Endothelial cell of umbilical vein (primary cell): ENCODE measurements around the gene IRF6. TPM values are rescaled to one million over a fixed set of nuclear protein-coding genes. Genes with fewer than 3 reads are reported as not detected.

Experiments
- BruUV-seq: library from RNA; stranded (reverse); fragments of 400-500 nt; replicated peaks from 2 replicates; lab custom pipeline; 2021; lab: Mats Ljungman, UMichigan
- CTCF ChIA-PET: fragments of 300-600, 350-600 bp; sonication (Branson Sonifier 250); formaldehyde crosslinking; loops from one replicate; lab custom pipeline; 2021; ENCODE audit warnings: antibody characterized with exemption, inconsistent platforms; lab: Charles Lee
- POLR2A ChIA-PET: fragments of 300-600, 350-600 bp; sonication (Branson Sonifier 250); formaldehyde crosslinking; loops from one replicate; lab custom pipeline; 2021; ENCODE audit warnings: antibody characterized with exemption, inconsistent platforms; lab: Charles Lee
- DNase-seq: peaks from one replicate; pipeline ENCODE4 v3.0.0-alpha.2; 2011; ENCODE audit warnings: low read depth, low spot score
- FAIRE-seq: peaks from 2 replicates; lab custom pipeline; 2011; peaks lifted over from hg19 to GRCh38; lab: Jason Lieb, UNC
- H2AFZ ChIP-seq: 2 replicates; pipeline ENCODE4 v1.6.0; 2012; ENCODE audit warnings: low read depth, low read length, control low read depth, inconsistent platforms
- H3K27ac ChIP-seq: 2 replicates; pipeline ENCODE4 v1.5.1; 2011; ENCODE audit warnings: low read depth, mild to moderate bottlenecking, control low read depth, low read length, moderate library complexity; ENCODE audit not compliant: insufficient read depth
- H3K27me3 ChIP-seq, 2 experiments: 2 replicates each; pipeline versions ENCODE4 v1.6.0 to v1.6.1; 2011; ENCODE audit warnings: low read length in 2 of 2, mixed read lengths in 1 of 2; ENCODE audit not compliant: control insufficient read depth in 2 of 2, insufficient read depth in 2 of 2
- H3K36me3 ChIP-seq, 2 experiments: 2 replicates in 1 of 2; 3 replicates in 1 of 2; pipeline ENCODE4 v1.5.1; 2011; ENCODE audit warnings: low read length in 2 of 2, mild to moderate bottlenecking in 1 of 2, moderate library complexity in 1 of 2; ENCODE audit not compliant: control insufficient read depth in 2 of 2, insufficient read depth in 2 of 2; ENCODE audit errors: extremely low read depth in 1 of 2
- H3K4me1 ChIP-seq: 3 replicates; pipeline ENCODE4 v1.5.1; 2011; ENCODE audit warnings: mild to moderate bottlenecking, low read length; ENCODE audit not compliant: control insufficient read depth, insufficient read depth; ENCODE audit errors: extremely low read depth
- H3K4me2 ChIP-seq: 2 replicates; pipeline ENCODE4 v1.6.1; 2011; ENCODE audit warnings: low read length, control low read depth, mixed read lengths; ENCODE audit not compliant: insufficient read depth
- H3K4me3 ChIP-seq, 3 experiments: fragments of 200-600 bp in 1 of 3; sonication (generic), shearing (Covaris generic) in 1 of 3; replicated peaks in 1 of 3; 2 replicates each; pipeline ENCODE4 v1.5.1; 2011 to 2016; ENCODE audit warnings: control low read depth in 3 of 3, low read length in 3 of 3, mild to moderate bottlenecking in 2 of 3, inconsistent platforms in 1 of 3, low read depth in 1 of 3, moderate library complexity in 1 of 3; ENCODE audit not compliant: insufficient read depth in 1 of 3
- H3K79me2 ChIP-seq: 2 replicates; pipeline ENCODE4 v1.6.0; 2012; ENCODE audit warnings: low read length, inconsistent platforms; ENCODE audit not compliant: control insufficient read depth, insufficient read depth
- H3K9ac ChIP-seq: replicated peaks from 2 replicates; pipeline ENCODE3; 2011; ENCODE audit warnings: low read length, control low read depth; ENCODE audit not compliant: insufficient read depth; ENCODE audit errors: extremely low read depth
- H3K9me1 ChIP-seq: replicated peaks from 3 replicates; pipeline ENCODE4 v1.6.0; 2011; ENCODE audit warnings: mild to moderate bottlenecking, low read length; ENCODE audit not compliant: control insufficient read depth, insufficient read depth; ENCODE audit errors: extremely low read depth
- H3K9me3 ChIP-seq: replicated peaks from 2 replicates; pipeline ENCODE4 v1.5.1; 2012; ENCODE audit warnings: low read length, inconsistent platforms; ENCODE audit not compliant: control insufficient read depth, insufficient read depth
- H4K20me1 ChIP-seq: replicated peaks from 2 replicates; pipeline ENCODE3; 2011; ENCODE audit warnings: mild to moderate bottlenecking, low read length; ENCODE audit not compliant: control insufficient read depth, insufficient read depth; ENCODE audit errors: extremely low read depth
- CTCF ChIP-seq, 2 donors: IDR thresholded peaks; 1 replicate in 1 of 2; 2 replicates in 1 of 2; pipeline ENCODE4 v1.5.1; 2011; ENCODE audit warnings: low read length in 2 of 2, mild to moderate bottlenecking in 2 of 2, moderate library complexity in 2 of 2, control low read depth in 1 of 2, inconsistent platforms in 1 of 2, low read depth in 1 of 2; ENCODE audit not compliant: insufficient read depth in 1 of 2; ENCODE audit errors: extremely low read depth in 1 of 2
- EZH2 ChIP-seq: IDR thresholded peaks from 2 replicates; pipeline ENCODE4 v1.6.1; 2012; ENCODE audit warnings: borderline replicate concordance, low read depth, mild to moderate bottlenecking, moderate library complexity, low read length, inconsistent platforms; ENCODE audit not compliant: severe bottlenecking
- FOS ChIP-seq: IDR thresholded peaks from 2 replicates; pipeline ENCODE4 v1.6.1; 2011; ENCODE audit warnings: mild to moderate bottlenecking, low read length, moderate library complexity, borderline replicate concordance; ENCODE audit not compliant: insufficient read depth
- GATA2 ChIP-seq: IDR thresholded peaks from 2 replicates; pipeline ENCODE4 v1.7.0; 2011; ENCODE audit warnings: low read depth, mild to moderate bottlenecking, moderate library complexity, mixed read lengths, low read length; ENCODE audit not compliant: insufficient read length, insufficient read depth
- JUN ChIP-seq: IDR thresholded peaks from 2 replicates; pipeline ENCODE4 v1.6.1; 2011; ENCODE audit warnings: borderline replicate concordance, low read depth; ENCODE audit not compliant: insufficient read length, insufficient read depth
- MAX ChIP-seq: IDR thresholded peaks from 2 replicates; pipeline ENCODE4 v1.6.1; 2011; ENCODE audit not compliant: insufficient read depth, insufficient read length
- MYC ChIP-seq: IDR thresholded peaks from one replicate; pipeline ENCODE4 v1.6.1; 2011; ENCODE audit warnings: mild to moderate bottlenecking, low read depth, low read length
- POLR2A ChIP-seq: IDR thresholded peaks from 2 replicates; pipeline ENCODE4 v1.6.1; 2012; ENCODE audit warnings: low read depth, mild to moderate bottlenecking, control low read depth, low read length
- POLR2AphosphoS5 ChIP-seq: IDR thresholded peaks from 2 replicates; pipeline ENCODE4 v1.6.1; 2012; ENCODE audit warnings: low read depth, mild to moderate bottlenecking, control low read depth, low read length, moderate library complexity; ENCODE audit not compliant: insufficient read depth
- dilution Hi-C: fragments of 300-500 bp; cut with MboI; formaldehyde crosslinking; loops from one replicate; pipeline ENCODE4 v1.15.0; 2019; ENCODE audit warnings: low sequenced_read_pairs; ENCODE audit not compliant: extremely low pct_ligation_motif_present
- intact Hi-C: fragments of 100-400 bp; cut with micrococcal nuclease; formaldehyde crosslinking; loops from one replicate; pipeline ENCODE4 v1.10.0; 2022
- polyA plus RNA-seq, 4 experiments: library from polyadenylated mRNA; depleted of rRNA in 3 of 4; stranded (reverse) in 3 of 4; unstranded in 1 of 4; fragments of >200 nt; gene quantifications; 2 replicates each; pipeline versions ENCODE4 v1.2.1 to v1.2.3, GENCODE V29; 2011 to 2012; ENCODE audit warnings: missing spikeins in 1 of 4
- total RNA-seq: library from RNA; stranded (reverse); gene quantifications from 2 replicates; pipeline ENCODE4 v1.2.3, GENCODE V29; 2021

Gene IRF6
- total and polyA plus RNA-seq, 2 donors (not counting 3 experiments of a cell fraction or from before 2014, with no cell fraction given): 42.0 to 55.8 TPM

- CTCF ChIA-PET: interaction anchor here (3.4 kb wide), 1 partner anchor 37 kb away, joined by 15 read pairs; no protein-coding TSS in a partner anchor
- dilution Hi-C loops: no loop called here
Observed at GRCh38 chr1:209786146-209786545, 19.8 kb downstream of the IRF6 start.

GRCh38 chr1:209785592-209785991 lies 20.4 kb downstream of the IRF6 start:
- intact Hi-C loops: no loop called here
- TF ChIP-seq EZH2 (no peak), POLR2AphosphoS5 (no peak), CTCF (IDR thresholded peaks at IDR 0.05; ENCODE audit: extremely low read depth in 1 of 2, insufficient read depth in 1 of 2, low read depth in 1 of 2, low read length in 2 of 2) (no peak), POLR2A (no peak), GATA2 (no peak)
- Histone ChIP-seq H3K4me1 (peaks cover 10% of the 10 kb centered on the region), H3K9ac (no peak overlapping the region), H3K27me3 (no peaks in the 10 kb centered on the region), H4K20me1 (no peaks in the 10 kb centered on the region), H3K4me3 (no peak overlapping the region), H3K36me3 (peaks cover 3 to 19% of the 10 kb centered on the region in 2 experiments), H3K27ac (no peak overlapping the region), H3K9me3 (no peaks in the 10 kb centered on the region), H3K9me1 (no peaks in the 10 kb centered on the region), H3K79me2 (no peaks in the 10 kb centered on the region), H2AFZ (no peak overlapping the region), H3K4me2 (no peak overlapping the region)
- BruUV-seq: no TSS peak
- dilution Hi-C loops: no loop called here
- DNase-seq: no peak
- FAIRE-seq: peak; percentile 52
- CTCF ChIA-PET: interaction anchor here (3.4 kb wide), 1 partner anchor 38 kb away, joined by 15 read pairs; no protein-coding TSS in a partner anchor
- POLR2A ChIA-PET: no interaction called here

More at GRCh38 chr1:209786146-209786545, 19.8 kb downstream of the IRF6 start:
- BruUV-seq: no TSS peak
- no peak overlapping the region for H3K9ac ChIP-seq
- no peak for DNase-seq
- H3K79me2 ChIP-seq: no peaks in the 10 kb centered on the region
- POLR2A ChIA-PET: no interaction called here
- no peak overlapping the region for H3K4me3 ChIP-seq
- H4K20me1 ChIP-seq: no peaks in the 10 kb centered on the region
- no peak for FAIRE-seq
- H3K36me3 ChIP-seq: peaks cover 5 to 23% of the 10 kb centered on the region in 2 experiments
- H2AFZ ChIP-seq: no peak overlapping the region
- no peaks in the 10 kb centered on the region for H3K27me3 ChIP-seq
- H3K27ac ChIP-seq: no peak overlapping the region
- H3K9me1 ChIP-seq: no peaks in the 10 kb centered on the region
- peaks cover 10% of the 10 kb centered on the region for H3K4me1 ChIP-seq
- H3K9me3 ChIP-seq: no peaks in the 10 kb centered on the region
- intact Hi-C loops: loop anchor here (1.0 kb wide), 1 partner anchor 8 kb away; no protein-coding TSS in a partner anchor
- TF ChIP-seq MYC: no peak
- TF ChIP-seq POLR2A: no peak
- TF ChIP-seq EZH2: no peak
- TF ChIP-seq POLR2AphosphoS5: no peak
- no peak for TF ChIP-seq JUN
- no peak for TF ChIP-seq FOS
- TF ChIP-seq MAX: no peak
- H3K4me2 ChIP-seq: no peak overlapping the region
